Measurements from ENCODE around the gene MALSU1. TPM values are rescaled to one million over a fixed set of nuclear protein-coding genes. Genes with fewer than 3 reads are reported as not detected.

MALSU1 gene
- polyA plus RNA-seq, 1 experiment = 26.5 TPM

DNA sequence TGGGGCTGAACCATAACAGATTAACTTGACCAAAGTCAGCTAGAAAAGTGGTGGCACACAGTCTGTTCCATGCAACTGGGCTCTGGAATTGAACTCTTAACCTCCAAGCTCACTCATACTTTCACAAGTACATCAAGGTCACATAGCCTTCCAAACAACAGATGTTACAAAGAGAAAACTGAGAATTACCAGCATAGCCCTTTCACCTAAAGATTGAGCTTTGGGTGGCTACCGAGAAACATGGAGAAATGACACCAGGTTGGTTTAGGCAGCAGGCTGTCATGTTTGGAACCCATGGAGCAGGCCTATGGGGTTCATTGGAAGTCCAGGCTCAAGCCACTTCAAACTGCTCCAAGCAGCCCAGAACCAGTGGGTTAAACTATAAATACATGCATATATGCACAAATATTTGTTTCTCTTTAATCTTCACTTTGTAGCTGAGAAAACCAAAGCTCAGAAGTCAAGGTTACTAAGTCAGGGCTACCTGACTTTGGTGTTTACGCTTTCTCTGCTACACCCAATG lies 59.1 kb downstream of the MALSU1 start:
- TF ChIP-seq, protein P1, sequence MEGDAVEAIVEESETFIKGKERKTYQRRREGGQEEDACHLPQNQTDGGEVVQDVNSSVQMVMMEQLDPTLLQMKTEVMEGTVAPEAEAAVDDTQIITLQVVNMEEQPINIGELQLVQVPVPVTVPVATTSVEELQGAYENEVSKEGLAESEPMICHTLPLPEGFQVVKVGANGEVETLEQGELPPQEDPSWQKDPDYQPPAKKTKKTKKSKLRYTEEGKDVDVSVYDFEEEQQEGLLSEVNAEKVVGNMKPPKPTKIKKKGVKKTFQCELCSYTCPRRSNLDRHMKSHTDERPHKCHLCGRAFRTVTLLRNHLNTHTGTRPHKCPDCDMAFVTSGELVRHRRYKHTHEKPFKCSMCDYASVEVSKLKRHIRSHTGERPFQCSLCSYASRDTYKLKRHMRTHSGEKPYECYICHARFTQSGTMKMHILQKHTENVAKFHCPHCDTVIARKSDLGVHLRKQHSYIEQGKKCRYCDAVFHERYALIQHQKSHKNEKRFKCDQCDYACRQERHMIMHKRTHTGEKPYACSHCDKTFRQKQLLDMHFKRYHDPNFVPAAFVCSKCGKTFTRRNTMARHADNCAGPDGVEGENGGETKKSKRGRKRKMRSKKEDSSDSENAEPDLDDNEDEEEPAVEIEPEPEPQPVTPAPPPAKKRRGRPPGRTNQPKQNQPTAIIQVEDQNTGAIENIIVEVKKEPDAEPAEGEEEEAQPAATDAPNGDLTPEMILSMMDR (IDR thresholded peaks at IDR 0.05; ENCODE audit: insufficient read depth, low read depth, low read length) = no peak
- Histone ChIP-seq H3K36me3 (ENCODE audit: control insufficient read depth, insufficient read depth, low read length) (no peaks in the 10 kb centered on the region), H3K4me3 (ENCODE audit: low read depth, low read length) (no peak overlapping the region), H3K27me3 (ENCODE audit: control insufficient read depth, insufficient read depth, low read length) (no peaks in the 10 kb centered on the region)
- no peak for DNase-seq (ENCODE audit: low read depth)
- POLR2A ChIA-PET = interaction anchor here (0.6 kb wide), 2 partner anchors 64 to 78 kb away, joined by 3 to 4 read pairs; no protein-coding TSS in a partner anchor
- CTCF ChIA-PET = interaction anchor here (0.6 to 1.8 kb wide), 10 partner anchors 9 to 110 kb away, joined by 3 to 14 read pairs (median 4); no protein-coding TSS in a partner anchor

Other genes with a start within 250 kb of the MALSU1 start
- gene KLHL7, start 193.6 kb upstream of the MALSU1 start, polyA plus RNA-seq (2011; rRNA removed) = 14.8 and 31.7 TPM in 2 replicates
- gene NUP42, start 117.3 kb upstream of the MALSU1 start, polyA plus RNA-seq (2011; rRNA removed) = 24.5 and 25.8 TPM in 2 replicates
- 54.5 and 66.8 TPM in 2 replicates for gene GPNMB, start 52.6 kb upstream of the MALSU1 start, polyA plus RNA-seq (2011; rRNA removed)
- gene IGF2BP3, start 171.2 kb downstream of the MALSU1 start, polyA plus RNA-seq (2011; rRNA removed) = 13.4 and 14.4 TPM in 2 replicates
- gene TRA2A, start 232.6 kb downstream of the MALSU1 start, polyA plus RNA-seq (2011; rRNA removed) = 29.3 and 56.2 TPM in 2 replicates